GM23248 (cell line): ENCODE data around the gene SERTAD2. TPM values are rescaled to one million over a fixed set of nuclear protein-coding genes. Genes with fewer than 3 reads are reported as not detected.
A peak's percentile ranks its signal among the peaks of the same experiment; 100 is the strongest.

Source experiments
- DNase-seq: peaks from one replicate; pipeline ENCODE4 v3.0.0-alpha.2; 2015
- H2AFZ ChIP-seq: fragments of 200-600 bp; sonication (generic); 2 replicates; pipeline ENCODE4 v1.6.1; 2016; ENCODE audit warnings: antibody characterized with exemption
- H3F3A ChIP-seq: fragments of 200-600 bp; sonication (generic); 2 replicates; pipeline ENCODE4 v1.6.1; 2016; ENCODE audit warnings: mild to moderate bottlenecking, antibody characterized with exemption, mixed run types; ENCODE audit not compliant: insufficient read depth
- H3K27ac ChIP-seq: fragments of 200-600 bp; sonication (generic); 2 replicates; pipeline ENCODE4 v1.5.1; 2016; ENCODE audit warnings: mild to moderate bottlenecking
- H3K27me3 ChIP-seq: fragments of 200-600 bp; sonication (generic); replicated peaks from 2 replicates; pipeline ENCODE4 v1.6.1; 2016; ENCODE audit warnings: mild to moderate bottlenecking; ENCODE audit not compliant: insufficient read depth
- H3K36me3 ChIP-seq: fragments of 200-600 bp; sonication (generic); 2 replicates; pipeline ENCODE4 v1.6.1; 2016; ENCODE audit warnings: low read depth, mild to moderate bottlenecking
- H3K4me1 ChIP-seq: fragments of 200-600 bp; sonication (generic); 2 replicates; pipeline ENCODE4 v1.6.1; 2016; ENCODE audit warnings: mild to moderate bottlenecking; ENCODE audit not compliant: insufficient read depth
- H3K4me2 ChIP-seq: fragments of 200-600 bp; sonication (generic); one replicate; pipeline ENCODE4 v1.6.1; 2016; ENCODE audit warnings: mild to moderate bottlenecking; ENCODE audit not compliant: unreplicated experiment
- H3K4me3 ChIP-seq: fragments of 200-600 bp; sonication (generic); 2 replicates; pipeline ENCODE4 v1.5.1; 2016; ENCODE audit warnings: mild to moderate bottlenecking
- H3K79me2 ChIP-seq: fragments of 200-600 bp; sonication (generic); 2 replicates; pipeline ENCODE4 v1.6.1; 2016; ENCODE audit warnings: mild to moderate bottlenecking; ENCODE audit not compliant: insufficient read depth
- H3K9ac ChIP-seq: fragments of 200-600 bp; sonication (generic); 2 replicates; pipeline ENCODE4 v1.6.1; 2016; ENCODE audit warnings: mild to moderate bottlenecking
- H3K9me2 ChIP-seq: fragments of 200-600 bp; sonication (generic); 2 replicates; pipeline ENCODE4 v1.6.1; 2016; ENCODE audit warnings: mixed run types, mild to moderate bottlenecking, moderate library complexity; ENCODE audit not compliant: insufficient read depth
- H3K9me3 ChIP-seq: fragments of 200-600 bp; sonication (generic); one replicate; pipeline ENCODE4 v1.6.1; 2017; ENCODE audit warnings: low read depth
- H4K20me1 ChIP-seq: fragments of 200-600 bp; sonication (generic); 2 replicates; pipeline ENCODE4 v1.6.0; 2016; ENCODE audit not compliant: insufficient read depth
- EZH2 ChIP-seq: fragments of 200-600 bp; sonication (generic); IDR thresholded peaks from 2 replicates; pipeline ENCODE4 v1.6.1; 2018; ENCODE audit warnings: antibody characterized with exemption, mild to moderate bottlenecking; ENCODE audit not compliant: insufficient read depth, poor library complexity, severe bottlenecking
- EZH2phosphoT487 ChIP-seq: fragments of 200-600 bp; sonication (generic); IDR thresholded peaks from 2 replicates; pipeline ENCODE4 v1.6.1; 2018; ENCODE audit warnings: antibody characterized with exemption, moderate library complexity, mild to moderate bottlenecking, low read depth; ENCODE audit not compliant: insufficient read depth
- WGBS, 2 experiments: methylation state at CpG; one replicate each; pipeline ENCODE4 v1.1.6; 2015 to 2017; ENCODE audit warnings: low lambda C conversion rate in 2 of 2, low coverage in 1 of 2; ENCODE audit errors: missing lambda C conversion rate in 2 of 2; 5-methylcytosine and 5-hydroxymethylcytosine counted together
- in situ Hi-C: fragments of 300-500 bp; cut with MboI; formaldehyde crosslinking; loops from 2 replicates; pipeline ENCODE4 v1.15.0; 2020
- polyA plus RNA-seq: library from polyadenylated mRNA; unstranded; fragments of >200 nt; fragmentation: Nextera tagmentation; extraction: Ambion mirVana; gene quantifications from 2 replicates; pipeline ENCODE4 v1.2.1, GENCODE V29; 2016
- total RNA-seq: library from RNA; depleted of rRNA; stranded (reverse); fragments of >200 nt; shearing (Covaris generic); gene quantifications from 2 replicates; pipeline ENCODE4 v1.2.3, GENCODE V29; 2014

SERTAD2 gene
- total and polyA plus RNA-seq, 2 experiments from 2014 or later: 21.0 to 30.0 TPM

- Histone ChIP-seq H4K20me1 (peaks cover 41% of the 10 kb centered on the region), H3K36me3 (peaks cover 42% of the 10 kb centered on the region), H3K9ac (no peak overlapping the region), H3K4me2 (no peak overlapping the region), H3K27me3 (no peaks in the 10 kb centered on the region), H3K9me2 (no peaks in the 10 kb centered on the region), H3K4me3 (no peak overlapping the region), H3K79me2 (peaks cover 100% of the 10 kb centered on the region), H3K27ac (no peak overlapping the region), H3K4me1 (peaks cover 40% of the 10 kb centered on the region), H3K9me3 (no peaks in the 10 kb centered on the region), H3F3A (peaks cover 37% of the 10 kb centered on the region), H2AFZ (no peak overlapping the region)
- TF ChIP-seq EZH2 (no peak), EZH2phosphoT487 (no peak)
- WGBS, 2 experiments: 63 to 64% methylated on average over 11 of the region's 11 CpGs
- DNase-seq: peak; percentile 67
- in situ Hi-C loops: no loop called here
Observed at GRCh38 chr2:64634345-64635267, 19.1 kb downstream of the SERTAD2 start.

- peaks cover 42% of the 10 kb centered on the region for H3K36me3 ChIP-seq
- H3K9ac ChIP-seq: peak overlapping the region; percentile 23; the same call in 1 of the 2 replicates
- peaks cover 25% of the 10 kb centered on the region for H3K4me1 ChIP-seq
- H3K27ac ChIP-seq: peak overlapping the region; percentile 42
- H4K20me1 ChIP-seq: peaks cover 32% of the 10 kb centered on the region
- no peaks in the 10 kb centered on the region for H3K27me3 ChIP-seq
- H3F3A ChIP-seq: peaks cover 33% of the 10 kb centered on the region
- peaks cover 86% of the 10 kb centered on the region for H3K79me2 ChIP-seq
- H3K4me3 ChIP-seq: no peak overlapping the region
- no peaks in the 10 kb centered on the region for H3K9me3 ChIP-seq
- TF ChIP-seq EZH2phosphoT487: no peak
- H3K4me2 ChIP-seq: peak overlapping the region; percentile 32
- peak; percentile 77 for DNase-seq
- in situ Hi-C loops: no loop called here
- H3K9me2 ChIP-seq: no peaks in the 10 kb centered on the region
- 54 to 55% methylated on average over 9 of the region's 9 CpGs for WGBS, 2 experiments
- H2AFZ ChIP-seq: no peak overlapping the region
Observed at GRCh38 chr2:64632835-64633819, 20.6 kb downstream of the SERTAD2 start.

- Histone ChIP-seq H3K4me1 (peaks cover 17% of the 10 kb centered on the region), H3K9me3 (no peaks in the 10 kb centered on the region), H3K36me3 (peaks cover 42% of the 10 kb centered on the region), H2AFZ (no peak overlapping the region), H3K27ac (no peak overlapping the region), H3F3A (peaks cover 33% of the 10 kb centered on the region), H3K79me2 (peaks cover 73% of the 10 kb centered on the region), H3K4me2 (no peak overlapping the region), H4K20me1 (peaks cover 22% of the 10 kb centered on the region), H3K27me3 (no peaks in the 10 kb centered on the region), H3K9ac (no peak overlapping the region), H3K9me2 (no peaks in the 10 kb centered on the region), H3K4me3 (no peak overlapping the region)
- 81 to 90% methylated on average over 3 of the region's 3 CpGs for WGBS, 2 experiments
- DNase-seq: no peak
- in situ Hi-C loops: no loop called here
- TF ChIP-seq EZH2phosphoT487: no peak
- no peak for TF ChIP-seq EZH2
Observed at GRCh38 chr2:64631771-64632170, 21.9 kb downstream of the SERTAD2 start.

- TF ChIP-seq EZH2phosphoT487 (no peak), EZH2 (no peak)
- Histone ChIP-seq H3K27ac (no peak overlapping the region), H3K4me3 (no peak overlapping the region), H4K20me1 (peaks cover 22% of the 10 kb centered on the region), H3K9me2 (no peaks in the 10 kb centered on the region), H3K9me3 (no peaks in the 10 kb centered on the region), H3F3A (peaks cover 33% of the 10 kb centered on the region), H2AFZ (no peak overlapping the region), H3K79me2 (peaks cover 63% of the 10 kb centered on the region), H3K4me1 (peaks cover 17% of the 10 kb centered on the region), H3K9ac (no peak overlapping the region), H3K4me2 (no peak overlapping the region), H3K36me3 (peaks cover 41% of the 10 kb centered on the region), H3K27me3 (no peaks in the 10 kb centered on the region)
- WGBS, 2 experiments: 92 to 94% methylated on average over 10 of the region's 10 CpGs
- no peak for DNase-seq
- in situ Hi-C loops: no loop called here
Observed at GRCh38 chr2:64630752-64631151, 23.0 kb downstream of the SERTAD2 start.
